ENCODE data around the gene PATJ. TPM values are rescaled to one million over a fixed set of nuclear protein-coding genes. Genes with fewer than 3 reads are reported as not detected.

The PATJ gene
- total RNA-seq, 1 experiment from 2014 or later = 57.9 TPM

DNA sequence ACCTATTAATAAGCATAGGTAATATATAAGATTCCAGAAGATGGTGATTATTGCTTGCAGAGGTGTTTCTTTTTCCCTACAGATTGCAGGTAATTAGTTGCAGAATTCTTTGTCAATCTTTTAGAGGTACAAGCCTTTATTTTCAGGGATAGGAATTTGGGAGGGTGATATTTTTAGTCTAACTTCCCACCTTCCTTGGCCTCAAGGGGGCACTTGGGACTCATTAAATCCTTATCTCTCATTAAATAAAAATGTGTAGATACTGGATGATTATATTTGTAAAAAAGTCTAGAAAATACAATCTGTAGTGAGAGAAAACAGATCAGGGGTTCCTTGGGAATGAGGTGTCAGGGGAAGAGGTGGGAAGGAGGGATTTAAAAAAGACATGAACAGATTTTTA lies 179.2 kb downstream of the PATJ start (continued):
- TF ChIP-seq, protein P1, sequence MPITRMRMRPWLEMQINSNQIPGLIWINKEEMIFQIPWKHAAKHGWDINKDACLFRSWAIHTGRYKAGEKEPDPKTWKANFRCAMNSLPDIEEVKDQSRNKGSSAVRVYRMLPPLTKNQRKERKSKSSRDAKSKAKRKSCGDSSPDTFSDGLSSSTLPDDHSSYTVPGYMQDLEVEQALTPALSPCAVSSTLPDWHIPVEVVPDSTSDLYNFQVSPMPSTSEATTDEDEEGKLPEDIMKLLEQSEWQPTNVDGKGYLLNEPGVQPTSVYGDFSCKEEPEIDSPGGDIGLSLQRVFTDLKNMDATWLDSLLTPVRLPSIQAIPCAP (CRISPR knock-in tag; IDR thresholded peaks at IDR 0.05) = no peak
- TF ChIP-seq, protein P2, sequence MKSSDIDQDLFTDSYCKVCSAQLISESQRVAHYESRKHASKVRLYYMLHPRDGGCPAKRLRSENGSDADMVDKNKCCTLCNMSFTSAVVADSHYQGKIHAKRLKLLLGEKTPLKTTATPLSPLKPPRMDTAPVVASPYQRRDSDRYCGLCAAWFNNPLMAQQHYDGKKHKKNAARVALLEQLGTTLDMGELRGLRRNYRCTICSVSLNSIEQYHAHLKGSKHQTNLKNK (CRISPR knock-in tag; IDR thresholded peaks at IDR 0.05) = no peak
- no peak for TF ChIP-seq TP53 (CRISPR knock-in tag; IDR thresholded peaks at IDR 0.05)
- TF ChIP-seq, protein P3, sequence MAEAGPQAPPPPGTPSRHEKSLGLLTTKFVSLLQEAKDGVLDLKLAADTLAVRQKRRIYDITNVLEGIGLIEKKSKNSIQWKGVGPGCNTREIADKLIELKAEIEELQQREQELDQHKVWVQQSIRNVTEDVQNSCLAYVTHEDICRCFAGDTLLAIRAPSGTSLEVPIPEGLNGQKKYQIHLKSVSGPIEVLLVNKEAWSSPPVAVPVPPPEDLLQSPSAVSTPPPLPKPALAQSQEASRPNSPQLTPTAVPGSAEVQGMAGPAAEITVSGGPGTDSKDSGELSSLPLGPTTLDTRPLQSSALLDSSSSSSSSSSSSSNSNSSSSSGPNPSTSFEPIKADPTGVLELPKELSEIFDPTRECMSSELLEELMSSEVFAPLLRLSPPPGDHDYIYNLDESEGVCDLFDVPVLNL (CRISPR knock-in tag; IDR thresholded peaks at IDR 0.05; ENCODE audit: borderline replicate concordance, low read depth) = no peak
- no peak for TF ChIP-seq CBFB (CRISPR knock-in tag; IDR thresholded peaks at IDR 0.05; ENCODE audit: low read depth)
- TF ChIP-seq, protein P4, sequence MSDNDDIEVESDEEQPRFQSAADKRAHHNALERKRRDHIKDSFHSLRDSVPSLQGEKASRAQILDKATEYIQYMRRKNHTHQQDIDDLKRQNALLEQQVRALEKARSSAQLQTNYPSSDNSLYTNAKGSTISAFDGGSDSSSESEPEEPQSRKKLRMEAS (CRISPR knock-in tag; IDR thresholded peaks at IDR 0.05) = no peak
- no peak for TF ChIP-seq ZNF121 (CRISPR knock-in tag; IDR thresholded peaks at IDR 0.05)
- TF ChIP-seq, protein P5, sequence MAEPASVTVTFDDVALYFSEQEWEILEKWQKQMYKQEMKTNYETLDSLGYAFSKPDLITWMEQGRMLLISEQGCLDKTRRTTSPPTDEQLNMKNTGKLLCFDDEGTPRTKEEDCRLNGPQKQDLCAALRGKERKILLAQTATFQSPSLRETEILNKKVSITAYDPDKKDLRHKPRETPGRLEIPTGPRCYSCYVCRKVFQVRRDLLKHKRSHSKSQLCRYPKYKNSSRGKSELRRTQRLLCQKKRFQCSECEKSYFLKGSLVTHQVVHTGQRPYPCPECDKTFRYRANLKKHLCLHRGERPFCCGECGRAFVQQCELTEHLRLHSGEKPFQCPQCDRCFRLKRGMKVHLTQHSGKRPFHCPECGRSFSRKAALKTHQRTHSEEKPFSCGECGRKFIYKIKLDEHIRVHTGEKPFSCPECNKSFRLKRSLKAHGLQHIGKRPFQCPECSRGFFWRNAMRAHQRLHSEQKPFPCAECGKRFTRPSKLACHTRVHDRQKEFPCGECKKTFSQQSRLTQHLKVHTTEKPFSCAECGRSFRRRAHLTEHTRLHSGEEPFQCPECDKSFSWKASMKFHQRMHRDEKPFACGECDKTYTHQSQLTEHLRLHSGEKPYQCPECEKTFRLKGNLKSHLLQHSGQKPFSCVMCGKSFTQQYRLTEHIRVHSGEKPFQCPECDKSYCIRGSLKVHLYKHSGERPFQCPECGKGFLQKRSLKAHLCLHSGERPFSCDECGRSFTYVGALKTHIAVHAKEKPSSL (CRISPR knock-in tag; conservative IDR thresholded peaks at IDR 0.05) = no peak
- TF ChIP-seq TCF7 (CRISPR knock-in tag; IDR thresholded peaks at IDR 0.05; ENCODE audit: low read depth) = no peak

DNA sequence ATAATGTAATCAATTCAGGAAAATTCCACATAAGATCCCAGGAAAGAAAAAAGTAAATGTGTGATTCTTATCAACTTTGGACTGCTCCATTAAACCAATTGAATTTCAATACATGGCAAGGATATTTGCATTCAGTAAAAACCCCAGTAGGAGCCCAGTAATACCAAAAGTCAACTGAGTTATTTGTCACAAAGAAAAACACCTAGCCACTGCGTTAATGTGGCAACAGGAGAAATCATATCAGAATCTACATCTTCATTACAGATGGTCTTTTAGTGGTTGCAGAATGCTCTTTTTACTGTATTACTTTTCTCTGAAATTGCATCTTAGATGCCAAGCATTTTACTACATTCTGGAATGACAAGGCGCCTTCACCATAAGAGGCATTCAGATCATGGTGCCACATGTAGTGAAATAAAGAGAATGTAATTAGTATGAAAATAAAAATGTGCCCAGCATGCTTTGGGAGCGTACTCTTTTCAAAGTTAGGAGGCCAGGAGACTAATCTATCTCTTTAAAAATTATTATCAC lies 180.7 kb downstream of the PATJ start:
- Mint-ChIP-seq H3K27me3 (ENCODE audit: low read depth) (no peaks in the 10 kb centered on the region), H3K4me3 (no peak overlapping the region), H3K9me3 (peaks cover 5% of the 10 kb centered on the region), H3K27ac (peak overlapping the region; percentile 11; the same call in 1 of the 2 replicates), H3K36me3 (peaks cover 28% of the 10 kb centered on the region), H3K4me1 (peaks cover 6% of the 10 kb centered on the region; the same call in 1 of the 2 replicates)
- no peak for DNase-seq (ENCODE audit: low spot score)
- ChIA-PET CTCF (interaction anchor here (0.6 to 0.9 kb wide), 2 partner anchors 49 to 91 kb away, joined by 3 to 5 read pairs; no protein-coding TSS in a partner anchor), POLR2A (no interaction called here)
- no peak for ATAC-seq
- no peak for TF ChIP-seq ZNF423 (CRISPR knock-in tag; IDR thresholded peaks at IDR 0.05)
- TF ChIP-seq ZNF263 (CRISPR knock-in tag; IDR thresholded peaks at IDR 0.05; ENCODE audit: low read depth) = no peak
- no peak for TF ChIP-seq GRHL2 (CRISPR knock-in tag; IDR thresholded peaks at IDR 0.05; ENCODE audit: insufficient replicate concordance, severe bottlenecking)
- TF ChIP-seq SOX15 (CRISPR knock-in tag; IDR thresholded peaks at IDR 0.05) = no peak
- TF ChIP-seq, protein P6, sequence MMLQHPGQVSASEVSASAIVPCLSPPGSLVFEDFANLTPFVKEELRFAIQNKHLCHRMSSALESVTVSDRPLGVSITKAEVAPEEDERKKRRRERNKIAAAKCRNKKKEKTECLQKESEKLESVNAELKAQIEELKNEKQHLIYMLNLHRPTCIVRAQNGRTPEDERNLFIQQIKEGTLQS (CRISPR knock-in tag; conservative IDR thresholded peaks at IDR 0.05) = no peak
- TF ChIP-seq, protein P7, sequence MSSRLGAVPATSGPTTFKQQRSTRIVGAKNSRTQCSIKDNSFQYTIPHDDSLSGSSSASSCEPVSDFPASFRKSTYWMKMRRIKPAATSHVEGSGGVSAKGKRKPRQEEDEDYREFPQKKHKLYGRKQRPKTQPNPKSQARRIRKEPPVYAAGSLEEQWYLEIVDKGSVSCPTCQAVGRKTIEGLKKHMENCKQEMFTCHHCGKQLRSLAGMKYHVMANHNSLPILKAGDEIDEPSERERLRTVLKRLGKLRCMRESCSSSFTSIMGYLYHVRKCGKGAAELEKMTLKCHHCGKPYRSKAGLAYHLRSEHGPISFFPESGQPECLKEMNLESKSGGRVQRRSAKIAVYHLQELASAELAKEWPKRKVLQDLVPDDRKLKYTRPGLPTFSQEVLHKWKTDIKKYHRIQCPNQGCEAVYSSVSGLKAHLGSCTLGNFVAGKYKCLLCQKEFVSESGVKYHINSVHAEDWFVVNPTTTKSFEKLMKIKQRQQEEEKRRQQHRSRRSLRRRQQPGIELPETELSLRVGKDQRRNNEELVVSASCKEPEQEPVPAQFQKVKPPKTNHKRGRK (CRISPR knock-in tag; IDR thresholded peaks at IDR 0.05; ENCODE audit: borderline replicate concordance) = no peak
- TF ChIP-seq, protein P5 (CRISPR knock-in tag; conservative IDR thresholded peaks at IDR 0.05) = no peak
- TF ChIP-seq, protein P8, sequence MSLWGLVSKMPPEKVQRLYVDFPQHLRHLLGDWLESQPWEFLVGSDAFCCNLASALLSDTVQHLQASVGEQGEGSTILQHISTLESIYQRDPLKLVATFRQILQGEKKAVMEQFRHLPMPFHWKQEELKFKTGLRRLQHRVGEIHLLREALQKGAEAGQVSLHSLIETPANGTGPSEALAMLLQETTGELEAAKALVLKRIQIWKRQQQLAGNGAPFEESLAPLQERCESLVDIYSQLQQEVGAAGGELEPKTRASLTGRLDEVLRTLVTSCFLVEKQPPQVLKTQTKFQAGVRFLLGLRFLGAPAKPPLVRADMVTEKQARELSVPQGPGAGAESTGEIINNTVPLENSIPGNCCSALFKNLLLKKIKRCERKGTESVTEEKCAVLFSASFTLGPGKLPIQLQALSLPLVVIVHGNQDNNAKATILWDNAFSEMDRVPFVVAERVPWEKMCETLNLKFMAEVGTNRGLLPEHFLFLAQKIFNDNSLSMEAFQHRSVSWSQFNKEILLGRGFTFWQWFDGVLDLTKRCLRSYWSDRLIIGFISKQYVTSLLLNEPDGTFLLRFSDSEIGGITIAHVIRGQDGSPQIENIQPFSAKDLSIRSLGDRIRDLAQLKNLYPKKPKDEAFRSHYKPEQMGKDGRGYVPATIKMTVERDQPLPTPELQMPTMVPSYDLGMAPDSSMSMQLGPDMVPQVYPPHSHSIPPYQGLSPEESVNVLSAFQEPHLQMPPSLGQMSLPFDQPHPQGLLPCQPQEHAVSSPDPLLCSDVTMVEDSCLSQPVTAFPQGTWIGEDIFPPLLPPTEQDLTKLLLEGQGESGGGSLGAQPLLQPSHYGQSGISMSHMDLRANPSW (CRISPR knock-in tag; conservative IDR thresholded peaks at IDR 0.05; ENCODE audit: low read depth) = no peak
- TF ChIP-seq, protein P9, sequence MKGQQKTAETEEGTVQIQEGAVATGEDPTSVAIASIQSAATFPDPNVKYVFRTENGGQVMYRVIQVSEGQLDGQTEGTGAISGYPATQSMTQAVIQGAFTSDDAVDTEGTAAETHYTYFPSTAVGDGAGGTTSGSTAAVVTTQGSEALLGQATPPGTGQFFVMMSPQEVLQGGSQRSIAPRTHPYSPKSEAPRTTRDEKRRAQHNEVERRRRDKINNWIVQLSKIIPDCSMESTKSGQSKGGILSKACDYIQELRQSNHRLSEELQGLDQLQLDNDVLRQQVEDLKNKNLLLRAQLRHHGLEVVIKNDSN (CRISPR knock-in tag; IDR thresholded peaks at IDR 0.05) = no peak
- no peak for TF ChIP-seq OVOL2 (CRISPR knock-in tag; IDR thresholded peaks at IDR 0.05; ENCODE audit: borderline replicate concordance)
- TF ChIP-seq KAT7 (CRISPR knock-in tag; IDR thresholded peaks at IDR 0.05; ENCODE audit: borderline replicate concordance) = no peak
- TF ChIP-seq ELF4 (CRISPR knock-in tag; IDR thresholded peaks at IDR 0.05; ENCODE audit: low read depth) = no peak
- no peak for TF ChIP-seq FOXJ3 (CRISPR knock-in tag; IDR thresholded peaks at IDR 0.05; ENCODE audit: borderline replicate concordance)
- no peak for TF ChIP-seq FOXK1 (CRISPR knock-in tag; IDR thresholded peaks at IDR 0.05)
- no peak for TF ChIP-seq SP1 (CRISPR knock-in tag; conservative IDR thresholded peaks at IDR 0.05)

All from WTC11 (cell line).